Hindlimb muscle (tissue), 1 donor: ENCODE data around the gene MTG1. TPM values are rescaled to one million over a fixed set of nuclear protein-coding genes. Genes with fewer than 3 reads are reported as not detected.

Source experiments
- DNase-seq: peaks from one replicate; pipeline ENCODE4 v3.0.0-alpha.2; 2013
- polyA plus RNA-seq: library from polyadenylated mRNA; unstranded; fragments of 120-200 nt; gene quantifications from one replicate; pipeline ENCODE4 v1.2.1, GENCODE V29; 2013; ENCODE audit not compliant: insufficient read length

The MTG1 gene
- polyA plus RNA-seq = 47.4 TPM

- peak; percentile 97 for DNase-seq
These were observed at the start of gene MTG1 for GRCh38 chr10:133394064-133394663. MTG1 (plus strand) TSS chr10:133394157; CDS start chr10:133394221, 64 bp downstream.

DNA sequence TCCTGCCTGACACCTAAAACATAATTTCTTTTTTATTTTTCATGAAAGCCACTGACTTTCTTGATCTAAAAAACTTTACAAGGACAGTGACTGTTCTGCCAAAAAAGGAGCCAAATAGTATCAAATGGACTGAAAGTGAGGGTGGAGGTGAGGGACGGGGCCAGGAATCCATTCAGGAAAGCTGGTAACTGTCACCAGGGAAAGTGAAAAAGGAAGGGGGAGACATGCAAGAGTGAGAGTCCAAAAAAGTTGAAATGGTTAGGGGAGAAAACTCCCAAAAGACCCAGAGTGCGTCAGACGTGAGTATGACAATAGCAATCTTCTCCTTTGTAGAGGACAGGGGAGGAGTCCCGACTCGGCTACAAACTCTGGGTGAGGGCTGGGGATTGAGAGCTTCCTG is 49.7 kb upstream of the MTG1 start:
- DNase-seq = no peak

- no peak for DNase-seq
These were observed 47.5 kb upstream of the MTG1 start for GRCh38 chr10:133346413-133346812.

DNA sequence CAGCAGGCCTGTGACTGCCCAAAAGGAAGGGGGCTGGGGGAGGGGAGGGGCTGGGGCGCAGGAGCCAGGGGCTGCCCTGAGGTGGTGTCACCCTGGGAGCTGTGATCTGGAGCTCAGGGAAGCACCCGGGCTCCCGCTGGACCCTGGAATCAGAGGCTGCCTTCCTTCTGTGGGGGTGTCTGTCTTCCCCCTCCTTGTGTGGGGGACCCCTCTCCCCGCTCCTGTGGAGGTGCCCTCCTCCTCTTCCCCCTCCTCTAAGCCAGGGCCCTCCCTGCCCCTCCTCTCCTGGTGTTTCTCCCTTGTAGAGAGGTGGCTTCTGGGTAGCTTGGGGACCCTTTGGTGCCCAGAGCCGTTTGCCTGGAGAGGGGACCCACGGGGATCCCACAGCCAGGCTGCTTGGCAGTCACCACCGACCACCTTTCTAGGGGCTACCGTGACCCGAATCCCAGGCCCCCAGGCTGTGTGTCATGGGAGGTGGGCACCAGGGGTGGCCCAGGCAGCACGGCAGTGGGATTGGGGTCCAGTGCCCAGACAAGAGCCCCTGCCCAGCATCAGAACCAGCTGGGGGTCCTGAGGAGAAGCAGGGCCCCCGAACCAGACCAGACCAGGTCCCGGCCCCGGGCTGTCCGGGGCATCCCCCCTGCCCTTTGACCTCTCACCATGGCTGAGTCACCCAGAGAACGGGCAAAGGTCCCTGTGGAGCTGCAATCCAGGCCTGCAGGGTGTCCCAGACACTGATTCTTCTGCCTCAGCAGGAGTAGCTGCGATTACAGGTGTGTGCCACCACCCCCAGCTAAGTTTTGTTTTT is 46.0 kb upstream of the MTG1 start:
- no peak for DNase-seq

DNA sequence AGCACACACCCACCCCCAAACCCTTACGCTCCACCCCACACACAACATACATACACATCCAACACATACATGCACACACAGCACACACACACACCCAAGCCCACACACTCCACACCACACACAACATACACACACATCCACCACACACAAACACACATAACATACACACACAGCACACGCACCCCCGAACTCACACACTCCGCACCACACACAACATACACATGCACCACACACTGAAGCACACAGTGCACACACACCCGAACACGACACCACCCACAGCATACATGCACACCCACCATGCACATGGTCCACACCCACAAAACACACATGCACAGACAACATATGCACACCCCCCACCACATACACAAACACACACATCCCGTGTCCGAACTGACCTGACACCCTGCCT is 44.8 kb upstream of the MTG1 start:
- no peak for DNase-seq

GRCh38 chr10:133349577-133350011 is 44.4 kb upstream of the MTG1 start:
- DNase-seq = no peak

- DNase-seq = no peak
These were observed 43.5 kb upstream of the MTG1 start for GRCh38 chr10:133350283-133350949.

DNA sequence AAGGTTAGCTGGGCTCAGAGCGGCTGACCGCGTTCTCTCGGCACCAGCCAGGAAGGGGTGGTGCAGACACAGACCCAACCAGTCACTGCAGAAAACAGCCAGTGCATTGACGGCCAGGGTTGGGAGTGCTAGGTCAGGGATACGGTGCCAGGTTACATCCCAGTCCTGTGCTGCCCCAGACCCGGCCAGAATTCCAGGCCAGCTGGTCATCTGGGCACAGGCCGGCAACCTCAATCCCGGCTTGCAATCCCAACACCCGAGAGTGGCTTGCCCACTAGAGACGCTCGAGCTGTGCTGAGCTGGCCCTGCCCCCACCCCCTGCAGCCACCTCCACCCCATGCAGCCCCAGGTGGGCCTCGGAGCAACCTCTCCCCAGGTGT is 43.0 kb upstream of the MTG1 start:
- no peak for DNase-seq

- no peak for DNase-seq
These were observed 42.3 kb upstream of the MTG1 start for GRCh38 chr10:133351408-133352318.

GRCh38 chr10:133353202-133353959 is 40.6 kb upstream of the MTG1 start:
- no peak for DNase-seq

GRCh38 chr10:133353988-133354605 is 39.9 kb upstream of the MTG1 start:
- no peak for DNase-seq

DNA sequence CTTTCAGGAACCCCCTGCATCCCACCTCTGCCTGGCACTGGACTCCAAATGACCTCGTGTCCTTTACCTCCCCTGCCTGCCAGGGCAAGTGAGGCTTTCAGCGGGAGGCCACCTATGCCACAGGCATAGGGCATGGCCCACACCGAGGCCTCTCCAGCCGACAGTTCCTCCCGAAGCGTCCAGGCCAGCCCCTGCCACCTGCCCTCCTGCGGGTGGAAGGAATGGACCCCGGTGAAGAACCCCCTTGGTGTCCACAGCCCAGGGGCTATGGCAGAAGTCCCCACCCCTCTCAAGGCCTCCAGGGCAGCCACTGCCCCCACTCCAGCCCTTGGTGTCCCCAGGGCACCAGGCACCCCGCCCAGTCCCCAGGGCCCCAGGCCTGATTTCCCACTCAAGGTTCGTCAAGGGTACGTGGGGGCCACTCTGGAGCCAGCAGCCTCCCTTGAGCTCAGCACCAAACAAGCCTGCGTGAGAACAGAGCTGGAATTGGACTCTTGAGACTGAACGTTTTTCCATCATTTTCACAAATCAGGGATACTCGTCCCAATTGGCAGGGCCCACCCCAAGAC is 39.2 kb upstream of the MTG1 start:
- DNase-seq = no peak

GRCh38 chr10:133355266-133355665 is 38.7 kb upstream of the MTG1 start:
- DNase-seq = no peak

GRCh38 chr10:133355991-133356390 is 38.0 kb upstream of the MTG1 start:
- DNase-seq = no peak

GRCh38 chr10:133356549-133357284 is 37.2 kb upstream of the MTG1 start:
- DNase-seq = no peak

DNA sequence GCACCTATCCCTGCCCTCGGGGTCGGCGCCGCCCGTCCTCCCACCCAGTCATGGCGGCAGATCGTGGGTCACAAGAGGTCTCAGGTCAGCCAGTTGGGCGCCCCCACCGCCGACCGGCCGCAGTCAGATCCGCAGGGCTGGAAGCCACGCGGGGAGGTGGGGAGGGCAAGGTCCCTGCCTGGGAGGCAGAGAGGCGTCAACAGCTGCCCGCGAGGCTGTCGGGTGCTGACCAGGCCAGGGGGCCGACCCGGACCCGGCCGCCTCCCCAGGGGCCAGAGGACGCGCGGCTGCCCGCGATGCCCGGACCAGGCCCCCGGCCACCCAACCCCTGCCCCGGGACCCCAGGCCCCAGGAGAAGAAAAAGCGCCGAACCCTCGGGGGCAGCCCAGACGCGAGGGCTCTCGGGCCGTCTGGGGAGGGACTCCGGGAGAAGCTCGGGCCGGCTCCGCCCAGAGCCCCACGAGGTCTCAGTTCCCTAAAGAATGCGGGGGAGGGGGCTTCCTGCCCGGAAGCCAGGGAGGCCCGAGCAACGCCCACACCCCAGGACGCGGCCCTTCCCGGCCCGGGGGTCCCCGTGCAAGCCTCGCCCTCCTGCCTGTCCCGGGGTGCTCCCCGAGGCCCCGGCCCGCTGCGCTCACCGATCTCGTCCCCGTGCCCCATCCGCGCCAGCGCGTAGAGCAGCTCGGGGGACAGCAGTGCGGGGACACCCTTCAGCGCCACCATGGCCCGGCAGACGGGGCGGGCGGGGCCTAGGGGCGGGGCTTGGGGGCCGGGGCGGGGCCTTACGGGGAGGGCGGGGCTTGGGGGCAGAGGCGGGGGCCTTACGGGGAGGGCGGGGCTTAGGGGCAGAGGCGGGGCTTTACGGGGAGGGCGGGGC is 36.4 kb upstream of the MTG1 start, which contains the start of gene FUOM:
FUOM (minus strand) TSS at position 735 of the 877 bp plus-strand sequence; CDS start at position 723, 12 bp downstream.
- peak; percentile 37 for DNase-seq

- no peak for DNase-seq
These were observed 35.6 kb upstream of the MTG1 start for GRCh38 chr10:133358162-133358924.

- no peak for DNase-seq
These were observed 35.0 kb upstream of the MTG1 start for GRCh38 chr10:133358925-133359310.
